ENCODE data around the gene RYK.
A peak's percentile ranks its signal among the peaks of the same experiment; 100 is the strongest.
"Not testable (repeated sequence)": the region's sequence is repeated elsewhere in the genome, so short reads cannot be mapped to it uniquely, and the experiment has no call there.

RYK gene

GRCh38 chr3:134250717-134251220 is at the start of gene RYK:
Gene RYK, minus strand, starts transcription at chr3:134250859. Its CDS starts 205 bp downstream, at chr3:134250654.
- DNase-seq = peak; percentile 64

GRCh38 chr3:134299888-134300206 is 49.2 kb upstream of the RYK start:
- DNase-seq = no peak

GRCh38 chr3:134299185-134299887 is 48.7 kb upstream of the RYK start:
- DNase-seq = no peak

- no peak for DNase-seq
Measured at GRCh38 chr3:134298249-134298648, 47.6 kb upstream of the RYK start.

GRCh38 chr3:134296616-134297015 is 46.0 kb upstream of the RYK start:
- DNase-seq = no peak

- no peak for DNase-seq
Measured at GRCh38 chr3:134295930-134296329, 45.3 kb upstream of the RYK start.

GRCh38 chr3:134294302-134295280 is 43.9 kb upstream of the RYK start:
- no peak for DNase-seq

- no peak for DNase-seq
Measured at GRCh38 chr3:134291319-134292254, 40.9 kb upstream of the RYK start.

- no peak for DNase-seq
Measured at GRCh38 chr3:134287512-134287911, 36.9 kb upstream of the RYK start.

- DNase-seq = no peak
Measured at GRCh38 chr3:134284438-134284837, 33.8 kb upstream of the RYK start.

- DNase-seq = no peak
Measured at GRCh38 chr3:134282659-134283047, 32.0 kb upstream of the RYK start.

GRCh38 chr3:134281912-134282658 is 31.4 kb upstream of the RYK start:
- DNase-seq = no peak

- DNase-seq = no peak
Measured at GRCh38 chr3:134279466-134279865, 28.8 kb upstream of the RYK start.

GRCh38 chr3:134277066-134277660 is 26.5 kb upstream of the RYK start:
- DNase-seq = no peak

GRCh38 chr3:134276086-134276485 is 25.4 kb upstream of the RYK start:
- DNase-seq = no peak

GRCh38 chr3:134275110-134275509 is 24.5 kb upstream of the RYK start:
- DNase-seq = not testable (repeated sequence)

GRCh38 chr3:134274571-134274970 is 23.9 kb upstream of the RYK start:
- DNase-seq = no peak

GRCh38 chr3:134267996-134268395 is 17.3 kb upstream of the RYK start:
- no peak for DNase-seq

- no peak for DNase-seq
Measured at GRCh38 chr3:134260987-134261386, 10.3 kb upstream of the RYK start.

- DNase-seq = no peak
Measured at GRCh38 chr3:134258761-134259347, 8.2 kb upstream of the RYK start.

GRCh38 chr3:134255404-134255803 is 4.7 kb upstream of the RYK start:
- DNase-seq = no peak
